CD4-positive, alpha-beta T cell treated with Interleukin-4 for 4 hours (primary cell): ENCODE results near the gene COL27A1.
"Not testable (repeated sequence)": the region's sequence is repeated elsewhere in the genome, so short reads cannot be mapped to it uniquely, and the experiment has no call there.

Experiments used
- DNase-seq: peaks from one replicate; pipeline ENCODE4 v3.0.0-alpha.2; 2020

Gene COL27A1

DNA sequence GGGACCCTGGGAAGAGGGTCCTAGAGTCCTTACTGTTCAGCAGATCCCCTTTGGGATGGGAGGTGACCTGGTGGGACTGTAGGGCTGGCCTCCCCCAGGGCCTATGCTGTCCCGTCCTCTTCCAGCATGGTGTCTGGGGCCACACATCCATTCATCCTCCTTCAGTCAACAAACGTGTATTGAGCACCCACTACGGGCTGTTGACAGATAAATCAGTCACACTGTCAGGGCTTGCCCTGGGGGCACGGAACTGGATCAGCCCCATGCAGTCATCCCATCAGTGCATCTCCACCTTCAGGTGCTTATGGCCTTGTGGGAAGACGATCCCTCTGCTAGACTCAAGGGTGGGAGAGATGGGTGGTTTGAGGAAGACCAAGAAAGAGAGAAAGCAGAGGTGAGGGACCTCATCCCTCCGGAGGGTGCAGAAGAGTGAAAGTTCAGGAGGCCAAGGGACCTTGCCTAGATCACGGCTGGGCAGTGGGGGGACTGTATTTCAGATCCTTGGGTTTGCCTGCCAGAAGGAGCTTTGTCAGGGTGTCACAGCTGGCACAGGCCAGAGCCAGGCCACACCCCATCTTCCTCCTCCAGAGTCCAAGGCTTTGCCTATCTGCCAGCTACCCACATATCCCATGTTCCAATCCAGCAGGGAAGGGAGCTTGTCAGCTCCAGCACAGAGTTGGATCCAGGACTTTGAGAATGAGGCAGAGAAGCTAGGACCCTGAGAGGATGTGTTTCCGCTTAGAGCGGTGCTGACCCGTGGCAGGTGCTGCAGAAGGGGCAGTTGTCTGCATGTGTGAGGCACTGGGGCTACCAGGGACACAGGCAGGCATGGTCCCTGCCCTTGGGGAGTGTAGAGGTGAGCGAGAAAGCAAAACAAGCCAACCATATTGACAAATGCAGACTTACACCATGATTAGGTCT, 30.5 kb downstream of the COL27A1 start:
- no peak for DNase-seq

DNA sequence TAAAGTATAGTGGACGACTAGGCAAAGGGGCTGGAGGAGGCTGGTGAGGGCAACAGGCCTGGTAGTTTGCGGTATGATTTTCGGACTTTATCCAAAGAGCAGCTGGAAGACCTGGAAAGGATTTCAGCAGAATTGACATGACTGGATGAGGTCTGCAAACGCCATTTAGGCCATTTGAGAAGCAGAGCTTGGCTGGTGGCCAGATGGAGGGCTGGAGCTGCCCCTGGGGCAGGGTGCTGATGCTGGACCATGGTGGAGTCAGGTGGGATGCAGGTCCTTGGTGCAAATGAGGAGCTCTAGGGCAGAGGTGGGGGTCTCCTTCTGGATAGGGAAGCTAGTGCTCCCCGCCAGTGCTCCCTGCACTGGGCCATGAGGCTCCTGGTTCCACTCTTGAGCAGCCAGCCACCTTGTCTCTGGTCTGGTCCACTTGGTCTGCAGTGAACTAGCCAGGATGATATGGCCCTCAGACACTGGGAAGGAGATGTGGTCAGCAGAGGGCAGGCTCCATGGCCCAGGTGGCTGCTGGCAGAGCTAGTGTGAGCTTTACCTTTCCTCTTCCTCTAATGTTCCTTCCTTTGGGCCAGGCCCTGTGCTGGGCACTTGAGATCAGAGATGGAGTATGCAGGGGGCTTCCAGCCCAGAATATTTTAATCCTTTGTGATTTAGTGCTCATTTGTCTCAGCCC, 31.4 kb downstream of the COL27A1 start:
- DNase-seq = no peak

- no peak for DNase-seq
Measured at GRCh38 chr9:114187827-114188226, 32.5 kb downstream of the COL27A1 start.

DNA sequence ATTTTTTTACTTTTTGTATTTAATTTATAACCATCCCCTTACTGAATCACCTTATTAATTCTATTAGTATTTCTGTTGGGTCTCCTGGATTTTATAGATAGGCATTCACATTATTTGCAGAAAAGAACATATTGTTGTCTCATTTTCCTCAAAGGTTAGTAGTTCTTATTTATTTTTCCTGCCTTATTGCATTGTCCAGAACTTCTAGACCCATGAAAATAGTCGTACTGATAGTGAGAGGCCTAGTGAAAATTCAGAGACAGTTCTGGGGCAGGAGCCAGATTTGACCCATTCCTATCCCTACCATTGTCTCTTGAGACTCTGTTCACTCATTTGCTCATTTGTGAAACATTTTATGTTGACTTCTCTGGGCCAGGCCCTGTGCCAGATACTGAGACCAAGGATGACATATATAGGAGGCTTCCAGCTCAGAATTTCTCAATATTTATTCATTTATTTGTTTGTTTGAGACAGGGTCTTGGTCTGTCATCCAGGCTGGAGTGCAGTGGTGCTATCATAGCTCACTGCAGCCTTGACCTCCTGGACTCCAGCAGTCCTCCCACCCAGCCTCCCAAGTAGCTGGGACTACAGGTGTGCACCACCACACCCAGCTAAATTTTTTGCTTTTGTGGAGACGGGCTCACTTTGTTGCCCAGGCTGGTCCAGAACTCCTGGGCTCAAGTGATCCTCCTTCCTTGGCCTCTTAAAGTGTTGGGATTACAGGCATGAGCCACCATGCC, 34.7 kb downstream of the COL27A1 start:
- DNase-seq = no peak

GRCh38 chr9:114190563-114190905, 35.2 kb downstream of the COL27A1 start:
- DNase-seq = no peak

DNA sequence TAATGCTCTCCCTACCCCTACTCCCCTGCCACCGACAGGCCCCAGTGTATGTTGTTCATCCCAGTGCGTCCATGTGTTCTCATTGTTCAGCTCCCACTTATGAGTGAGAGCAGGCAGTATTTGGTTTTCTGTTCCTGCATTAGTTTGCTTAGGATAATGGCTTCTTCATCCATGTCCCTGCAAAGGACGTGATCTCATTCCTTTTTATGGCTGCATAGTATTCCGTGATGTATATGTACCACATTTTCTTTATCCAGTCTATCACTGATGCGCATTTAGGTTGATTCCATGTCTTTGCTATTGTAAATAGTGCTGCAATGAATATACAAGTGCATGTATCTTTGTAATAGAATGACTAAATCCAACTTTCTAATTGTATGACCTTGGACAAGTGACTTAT, 36.1 kb downstream of the COL27A1 start:
- DNase-seq = not testable (repeated sequence)

DNA sequence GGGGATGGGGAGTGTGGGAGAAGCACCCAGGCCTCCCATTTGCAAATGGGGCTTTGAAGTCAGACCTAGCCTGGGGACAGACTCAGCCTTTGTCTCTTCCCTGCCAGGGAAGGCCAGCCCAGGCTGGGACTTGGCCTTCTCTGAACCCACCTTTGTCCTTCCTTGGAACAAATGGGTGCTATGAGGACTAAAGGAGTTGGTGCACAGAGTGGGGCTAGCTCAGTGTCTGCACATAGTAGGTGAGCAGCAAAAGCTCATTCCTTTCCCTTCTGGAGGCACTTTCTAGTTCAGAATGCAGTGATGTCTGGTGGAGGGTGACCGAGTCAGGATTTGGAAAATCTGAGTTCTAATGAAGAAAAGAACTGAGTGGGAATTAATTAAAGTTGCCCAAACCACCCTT, 37.2 kb downstream of the COL27A1 start:
- no peak for DNase-seq

GRCh38 chr9:114193090-114193489, 37.8 kb downstream of the COL27A1 start:
- DNase-seq = no peak

- DNase-seq = no peak
Measured at GRCh38 chr9:114196117-114196516, 40.8 kb downstream of the COL27A1 start.

DNA sequence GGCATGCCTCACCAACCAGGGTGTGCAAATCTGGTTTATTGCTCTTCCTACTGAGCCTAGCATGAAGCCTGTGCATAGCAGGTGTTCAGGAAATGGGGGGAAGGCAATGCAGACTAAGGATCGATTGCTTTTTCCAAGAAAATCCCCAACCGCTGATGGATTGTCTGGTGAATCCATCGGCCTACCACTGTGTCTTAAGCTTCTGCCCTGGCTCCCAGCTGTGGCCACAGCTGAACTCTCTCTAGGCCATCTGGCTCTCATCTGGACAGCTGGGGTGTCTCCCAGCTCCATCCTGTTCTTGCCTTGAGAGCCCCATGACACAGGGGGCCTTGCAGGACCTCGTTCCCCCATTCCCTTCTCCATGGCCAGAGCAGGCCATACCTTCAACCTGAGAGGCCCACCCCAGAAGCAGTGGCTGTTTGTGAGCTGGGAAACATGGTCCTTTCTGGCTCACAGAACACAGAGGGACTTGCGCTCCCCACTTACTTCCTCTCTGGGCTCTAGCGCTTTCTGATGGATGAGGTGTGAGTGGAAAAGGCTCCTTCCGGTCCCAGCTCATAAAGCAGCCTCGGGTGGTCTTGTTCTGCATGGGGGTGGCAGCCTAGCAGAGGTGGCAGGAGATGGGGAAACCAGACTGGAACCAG, 41.8 kb downstream of the COL27A1 start:
- DNase-seq = no peak

- DNase-seq = no peak
Measured at GRCh38 chr9:114198249-114199040, 43.1 kb downstream of the COL27A1 start.

DNA sequence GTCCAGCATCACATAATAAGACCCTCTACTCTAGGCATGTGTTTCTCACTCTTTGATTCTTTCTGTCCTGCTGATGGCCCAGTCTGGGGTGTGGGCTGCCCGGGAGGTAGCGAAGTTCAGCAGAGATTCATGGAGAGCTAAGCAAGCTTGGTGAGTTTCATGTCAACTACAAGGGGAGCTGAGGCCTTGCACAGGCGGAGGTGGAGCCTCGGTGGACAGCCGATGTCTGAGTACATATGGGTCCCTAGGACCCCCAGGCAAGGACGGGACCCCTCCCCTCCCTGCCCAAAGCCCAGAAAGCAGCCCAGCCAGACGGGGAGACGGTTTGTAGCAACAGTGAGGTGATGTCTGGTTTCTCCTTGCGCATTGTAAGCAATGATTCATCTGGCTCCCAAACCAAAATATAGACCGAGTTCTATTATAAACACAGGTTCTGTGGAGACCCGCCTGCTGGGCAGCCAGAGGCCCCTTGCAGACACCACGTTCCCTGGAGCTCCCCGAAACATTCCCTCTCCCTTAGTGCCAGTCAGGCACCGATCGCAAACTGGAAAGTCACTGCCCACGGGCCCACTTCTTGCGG, 45.5 kb downstream of the COL27A1 start:
- no peak for DNase-seq

DNA sequence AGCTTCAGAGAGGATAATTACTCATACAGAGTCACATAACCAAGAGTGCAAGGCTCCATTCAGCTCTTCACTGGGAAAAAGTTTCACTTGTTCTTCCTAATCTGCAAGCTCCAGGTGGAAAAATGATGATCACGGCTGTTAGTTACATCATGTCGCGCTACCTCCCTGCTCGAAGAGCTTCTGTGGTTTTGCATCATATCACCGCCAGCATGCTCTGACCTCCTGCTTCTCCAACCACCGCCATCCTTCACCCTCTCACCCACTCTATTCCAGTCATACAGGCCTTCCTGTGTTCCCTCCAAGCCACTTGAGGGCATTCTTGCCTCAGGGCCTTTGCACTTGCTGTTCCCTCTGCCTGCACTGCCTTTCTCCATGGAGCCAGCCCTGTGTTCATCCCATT, 47.1 kb downstream of the COL27A1 start:
- DNase-seq = no peak

DNA sequence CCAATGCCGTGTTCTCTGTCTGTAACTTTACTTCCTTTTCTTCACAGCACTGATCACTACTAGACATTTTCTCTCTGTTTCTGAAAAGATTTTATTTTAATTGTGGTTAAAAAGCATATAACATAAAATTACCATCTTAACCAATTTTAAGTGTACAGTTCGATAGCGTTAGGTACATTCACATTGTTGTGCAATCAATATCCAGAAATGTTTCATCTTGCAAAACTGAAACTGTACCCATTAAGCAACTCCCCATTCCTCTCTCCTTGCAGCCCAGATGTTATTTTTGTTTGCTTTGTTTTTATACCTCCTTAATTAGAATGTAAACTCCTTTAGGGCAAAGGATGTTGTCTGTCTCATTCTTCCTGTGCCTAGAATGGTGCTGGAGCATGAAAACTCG, 47.5 kb downstream of the COL27A1 start:
- no peak for DNase-seq

DNA sequence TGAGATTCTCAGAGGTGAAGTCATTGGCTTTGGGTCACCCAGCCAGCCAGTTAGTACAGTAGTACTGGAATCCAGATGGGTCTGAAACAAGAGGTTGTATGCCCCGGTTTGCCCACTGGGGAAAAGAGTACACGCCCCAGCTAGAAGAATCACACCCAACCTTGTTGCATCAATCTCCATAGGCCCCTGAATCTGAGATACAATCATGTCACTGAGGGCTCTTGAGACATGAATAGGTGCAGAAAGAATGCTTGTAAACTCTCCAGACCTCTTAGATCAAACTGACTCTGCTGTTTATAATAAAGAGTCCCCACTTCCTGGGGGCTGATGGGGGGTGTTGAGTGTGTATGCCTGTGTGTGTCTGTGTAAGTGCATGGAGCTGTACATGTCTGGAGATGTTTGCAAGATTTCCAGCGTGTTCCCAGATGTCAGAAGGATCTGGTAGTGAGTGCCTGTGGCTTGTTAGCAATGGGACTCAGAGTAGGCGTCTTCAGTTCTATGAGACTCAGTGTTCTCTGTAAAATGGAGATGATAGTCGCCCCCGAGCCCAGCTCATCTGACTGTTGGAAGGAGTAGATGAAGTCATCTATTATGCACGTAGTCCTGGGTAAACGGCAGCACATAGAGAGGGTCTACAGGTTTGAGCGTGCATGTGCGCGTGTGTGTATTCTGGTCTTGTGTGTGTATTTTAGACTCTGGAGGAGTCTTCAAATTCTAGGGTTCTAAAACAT, 48.2 kb downstream of the COL27A1 start:
- DNase-seq = no peak

DNA sequence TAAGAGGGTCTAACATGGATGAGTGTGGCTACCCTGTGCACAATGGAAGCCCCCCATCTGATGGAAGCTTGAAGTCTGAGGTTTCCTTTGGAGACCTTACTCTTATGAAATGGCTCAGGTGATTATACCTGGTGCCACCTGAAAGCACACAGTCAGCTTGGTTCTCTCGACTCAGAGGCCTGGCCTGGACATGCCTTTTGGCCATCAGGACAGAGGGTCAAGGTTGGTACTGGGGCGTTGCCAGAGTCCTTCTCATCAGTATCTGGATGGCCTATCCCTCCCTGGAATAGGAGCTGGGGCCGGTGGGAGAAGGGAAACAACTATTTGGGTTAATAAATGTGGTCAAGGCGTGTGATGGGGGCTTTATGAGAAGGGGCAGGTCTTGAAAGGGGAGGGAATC, 48.9 kb downstream of the COL27A1 start:
- no peak for DNase-seq

GRCh38 chr9:114205171-114206015, 50.1 kb downstream of the COL27A1 start:
- no peak for DNase-seq

- DNase-seq = no peak
Measured at GRCh38 chr9:114206221-114206789, 51.0 kb downstream of the COL27A1 start.

DNA sequence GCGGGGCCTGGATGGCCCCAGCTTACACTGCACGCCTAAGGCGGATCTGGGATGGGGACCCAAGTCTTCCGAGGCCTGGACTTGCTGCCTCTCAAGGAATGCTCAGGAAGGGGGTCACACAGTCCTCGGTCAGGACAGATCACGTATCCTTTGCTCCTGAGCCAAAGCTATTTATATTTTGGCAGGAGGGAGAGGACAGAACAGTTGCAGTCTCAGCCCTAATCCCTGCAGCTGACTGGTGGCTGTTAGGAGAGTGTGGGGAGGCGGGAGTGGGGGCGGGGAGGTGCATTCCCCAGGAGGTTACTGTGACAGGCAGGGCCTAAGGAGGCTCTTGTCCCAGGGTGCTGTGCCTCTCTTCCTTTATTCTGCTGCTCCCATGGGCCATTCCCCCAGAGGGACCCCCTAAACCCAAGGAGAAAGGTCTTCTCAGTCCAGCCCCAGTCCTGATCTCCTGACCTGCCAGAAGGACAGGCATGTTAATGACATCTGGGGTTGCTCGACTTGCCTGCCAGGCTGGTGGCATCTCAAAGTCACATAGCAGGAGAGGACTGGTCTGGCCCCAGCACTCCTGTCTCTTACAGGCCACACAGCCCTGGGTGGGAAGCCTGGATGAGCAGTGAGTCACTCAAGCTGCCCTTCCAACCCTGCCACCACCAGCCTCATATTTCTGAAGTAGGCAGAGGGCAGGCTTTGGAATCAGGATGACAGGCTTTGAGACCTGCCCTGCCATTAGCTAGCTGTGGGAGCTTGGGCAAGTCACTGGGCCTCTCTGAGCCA, 51.9 kb downstream of the COL27A1 start:
- DNase-seq = no peak
